ENCODE measurements around the gene DRD3. TPM values are rescaled to one million over a fixed set of nuclear protein-coding genes. Genes with fewer than 3 reads are reported as not detected.
A peak's percentile ranks its signal among the peaks of the same experiment; 100 is the strongest.

The DRD3 gene
- polyA plus RNA-seq, 3 donors = not detected

GRCh38 chr3:114152519-114153151 is 26.2 kb downstream of the DRD3 start:
- H3K4me3 ChIP-seq (replicated peaks in 1 of 3; ENCODE audit: low read depth in 2 of 3, low read length in 3 of 3) = peak overlapping the region; percentile 52 to 76 (median 57)
- no peaks in the 10 kb centered on the region for H3K79me2 ChIP-seq (ENCODE audit: insufficient read depth, low read length)
- H3K4me1 ChIP-seq (ENCODE audit: control insufficient read depth in 1 of 2, insufficient read depth in 2 of 2, low read length in 2 of 2) = peaks cover 5 to 7% of the 10 kb centered on the region in 2 donors
- peak overlapping the region; percentile 86 for H2AFZ ChIP-seq (ENCODE audit: insufficient read depth, low read depth, low read length, poor library complexity, severe bottlenecking)
- H3K9me3 Mint-ChIP-seq = peaks cover 0 to 4% (median 0%) of the 10 kb centered on the region in 7 donors
- WGBS (ENCODE audit: insufficient coverage) = 4% methylated on average over 30 of the region's 35 CpGs
- TF ChIP-seq CTCF (IDR thresholded peaks at IDR 0.05) = peak; percentile 92
- peaks cover 7% of the 10 kb centered on the region for H3K4me1 Mint-ChIP-seq
- no peaks in the 10 kb centered on the region for H4K20me1 ChIP-seq (ENCODE audit: insufficient read depth, low read length)
- DNase-seq = peak; percentile 32 to 50 (median 48)
- H3K4me3 Mint-ChIP-seq = peak overlapping the region; percentile 79 to 83
- peaks cover 3 to 9% (median 7%) of the 10 kb centered on the region in 3 donors for H3K27me3 Mint-ChIP-seq (ENCODE audit: low read depth in 3 of 3)
- no peak overlapping the region for H3K27ac ChIP-seq (ENCODE audit: low read depth in 1 of 2, low read length in 2 of 2)
- H3K27ac Mint-ChIP-seq = peak overlapping the region in 1 of 7 donors; percentile 6
- H3K9me3 ChIP-seq (replicated peaks in 1 of 2; ENCODE audit: control insufficient read depth in 1 of 2, insufficient read depth in 1 of 2, low read length in 2 of 2) = no peaks in the 10 kb centered on the region
- H3K9ac ChIP-seq (ENCODE audit: insufficient read depth, low read length, poor library complexity, severe bottlenecking) = peak overlapping the region; percentile 53
- peak overlapping the region; percentile 66 for H3K4me2 ChIP-seq (replicated peaks; ENCODE audit: extremely low read depth, low read length, poor library complexity, severe bottlenecking)
- no peaks in the 10 kb centered on the region for H3K36me3 Mint-ChIP-seq
- intact Hi-C loops (cut with micrococcal nuclease) = no loop called here
- H3K27me3 ChIP-seq (ENCODE audit: control insufficient read depth in 2 of 2, insufficient read depth in 2 of 2, low read length in 2 of 2) = no peaks in the 10 kb centered on the region
- H3K36me3 ChIP-seq (replicated peaks in 1 of 2; ENCODE audit: control insufficient read depth in 1 of 2, insufficient read depth in 2 of 2, low read length in 2 of 2) = no peaks in the 10 kb centered on the region

- Histone ChIP-seq H3K4me2 (replicated peaks; ENCODE audit: extremely low read depth, low read length, poor library complexity, severe bottlenecking) (no peak overlapping the region), H3K4me1 (ENCODE audit: control insufficient read depth in 1 of 2, insufficient read depth in 2 of 2, low read length in 2 of 2) (peaks cover 5 to 7% of the 10 kb centered on the region in 2 donors), H3K27ac (ENCODE audit: low read depth in 1 of 2, low read length in 2 of 2) (no peak overlapping the region), H3K9me3 (replicated peaks in 1 of 2; ENCODE audit: control insufficient read depth in 1 of 2, insufficient read depth in 1 of 2, low read length in 2 of 2) (no peaks in the 10 kb centered on the region), H3K4me3 (replicated peaks in 1 of 3; ENCODE audit: low read depth in 2 of 3, low read length in 3 of 3) (no peak overlapping the region), H2AFZ (ENCODE audit: insufficient read depth, low read depth, low read length, poor library complexity, severe bottlenecking) (peak overlapping the region; percentile 21), H3K36me3 (replicated peaks in 1 of 2; ENCODE audit: control insufficient read depth in 1 of 2, insufficient read depth in 2 of 2, low read length in 2 of 2) (no peaks in the 10 kb centered on the region), H3K27me3 (ENCODE audit: control insufficient read depth in 2 of 2, insufficient read depth in 2 of 2, low read length in 2 of 2) (no peaks in the 10 kb centered on the region), H3K79me2 (ENCODE audit: insufficient read depth, low read length) (no peaks in the 10 kb centered on the region), H4K20me1 (ENCODE audit: insufficient read depth, low read length) (no peaks in the 10 kb centered on the region), H3K9ac (ENCODE audit: insufficient read depth, low read length, poor library complexity, severe bottlenecking) (no peak overlapping the region)
- DNase-seq = no peak
- intact Hi-C loops (cut with micrococcal nuclease) = no loop called here
- H3K36me3 Mint-ChIP-seq = no peaks in the 10 kb centered on the region
- no peak overlapping the region for H3K4me3 Mint-ChIP-seq
- no peak for TF ChIP-seq CTCF (IDR thresholded peaks at IDR 0.05)
- H3K27ac Mint-ChIP-seq = no peak overlapping the region
- H3K9me3 Mint-ChIP-seq = peaks cover 0 to 4% (median 0%) of the 10 kb centered on the region in 7 donors
- peaks cover 2 to 5% (median 4%) of the 10 kb centered on the region in 3 donors for H3K27me3 Mint-ChIP-seq (ENCODE audit: low read depth in 3 of 3)
- no CpG with 5 or more reads among the region's 3 CpGs for WGBS (ENCODE audit: insufficient coverage)
- peaks cover 7% of the 10 kb centered on the region for H3K4me1 Mint-ChIP-seq
Observed at GRCh38 chr3:114151091-114151490, 27.8 kb downstream of the DRD3 start.
